GM21576 (cell line): ENCODE data around the gene TENM4.

Source experiments
- ATAC-seq: cut with Tn5 transposase; IDR thresholded peaks from one replicate; pipeline ENCODE4 v1.9.1; 2021; ENCODE audit warnings: mild to moderate bottlenecking, moderate library complexity; ENCODE audit not compliant: unreplicated experiment

Gene TENM4

DNA sequence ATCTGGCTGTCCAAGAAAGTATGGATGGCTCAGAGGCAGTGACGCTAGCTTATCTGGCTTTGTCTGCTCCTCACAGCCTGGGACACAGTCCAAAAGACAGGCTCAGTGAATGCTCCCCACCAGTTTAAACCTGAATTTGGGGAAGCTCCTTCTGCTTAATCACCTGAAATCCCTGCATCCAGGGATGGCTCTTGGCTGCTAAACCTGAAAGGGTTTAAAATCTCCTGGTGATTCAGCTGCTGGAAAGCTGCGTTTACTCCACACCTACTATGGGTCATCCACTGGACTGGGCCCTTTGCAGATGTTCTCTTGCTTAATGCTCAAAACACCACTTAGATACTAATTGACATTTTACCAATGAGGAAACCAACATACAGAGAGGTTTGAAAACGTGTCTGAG lies 564.2 kb downstream of the TENM4 start:
- no peak for ATAC-seq

DNA sequence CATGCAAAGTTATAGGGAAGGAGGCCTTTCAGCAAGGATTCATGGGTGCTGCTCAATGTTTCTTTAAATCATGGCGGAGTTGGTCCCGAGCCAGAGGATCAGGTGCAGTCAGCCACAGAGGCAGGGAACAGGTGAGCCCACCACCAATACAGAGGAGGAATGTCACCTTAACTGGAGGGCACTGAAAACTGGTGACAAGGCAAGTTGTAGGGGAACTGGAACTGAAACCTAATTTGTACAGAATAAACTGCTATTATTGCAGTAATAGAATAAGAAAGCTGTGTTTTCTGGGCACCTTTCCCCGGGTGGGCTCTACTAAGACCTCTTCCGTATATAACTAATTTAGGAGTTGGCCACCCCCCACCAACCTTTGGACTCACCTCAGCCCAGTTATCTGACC lies 570.2 kb downstream of the TENM4 start:
- no peak for ATAC-seq

DNA sequence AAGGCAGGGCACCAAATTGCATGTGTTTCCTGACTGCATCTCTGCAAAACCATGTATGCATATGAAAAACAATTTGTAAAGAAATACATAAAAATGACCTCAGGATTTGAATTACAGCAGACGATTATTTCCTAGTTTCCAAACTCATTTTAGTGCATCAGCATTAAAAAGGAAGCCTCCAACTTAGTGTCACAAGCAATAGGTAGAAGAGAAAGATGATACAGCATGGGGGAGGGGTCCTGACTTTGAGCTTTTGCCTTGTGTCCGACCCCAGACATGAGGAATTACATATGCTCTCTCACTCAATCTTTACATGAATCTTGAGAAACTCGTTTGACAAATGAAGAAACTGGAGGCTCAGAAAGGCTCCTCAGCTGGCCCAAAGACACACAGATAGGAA lies 571.5 kb downstream of the TENM4 start:
- ATAC-seq = no peak

GRCh38 chr11:78868563-78868962 lies 572.3 kb downstream of the TENM4 start:
- ATAC-seq = no peak

DNA sequence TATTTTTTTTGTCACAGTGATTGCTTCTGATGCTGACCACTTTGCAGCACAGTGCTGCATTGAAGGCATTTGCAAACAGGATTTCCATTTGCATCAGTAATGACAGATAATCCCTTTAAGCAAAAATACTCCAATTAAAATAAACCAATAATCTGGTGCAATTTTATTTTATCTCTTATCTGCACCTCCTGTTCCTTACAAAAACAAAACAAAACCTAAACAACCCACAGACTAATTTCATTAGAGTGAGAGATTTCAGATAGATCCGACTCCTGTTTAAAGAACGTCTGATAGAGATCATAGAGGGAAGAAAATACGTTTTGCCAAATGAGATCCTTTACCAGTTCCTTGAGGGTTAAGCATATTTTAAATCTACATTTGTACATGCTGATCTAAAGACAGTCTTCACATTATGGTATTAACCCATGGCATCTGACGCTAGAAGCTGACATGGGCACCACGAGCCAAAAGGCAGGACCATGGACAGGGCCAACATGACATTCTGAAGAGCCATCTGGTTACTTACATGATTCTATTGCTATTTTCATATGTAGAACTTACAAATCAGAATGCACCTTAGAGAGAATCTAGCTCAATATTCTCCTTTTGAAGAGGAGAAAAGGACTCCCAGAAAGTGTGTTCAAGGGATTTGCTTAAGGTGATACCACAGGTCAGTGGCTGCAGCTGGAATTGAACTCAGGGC lies 580.0 kb downstream of the TENM4 start:
- ATAC-seq = no peak

DNA sequence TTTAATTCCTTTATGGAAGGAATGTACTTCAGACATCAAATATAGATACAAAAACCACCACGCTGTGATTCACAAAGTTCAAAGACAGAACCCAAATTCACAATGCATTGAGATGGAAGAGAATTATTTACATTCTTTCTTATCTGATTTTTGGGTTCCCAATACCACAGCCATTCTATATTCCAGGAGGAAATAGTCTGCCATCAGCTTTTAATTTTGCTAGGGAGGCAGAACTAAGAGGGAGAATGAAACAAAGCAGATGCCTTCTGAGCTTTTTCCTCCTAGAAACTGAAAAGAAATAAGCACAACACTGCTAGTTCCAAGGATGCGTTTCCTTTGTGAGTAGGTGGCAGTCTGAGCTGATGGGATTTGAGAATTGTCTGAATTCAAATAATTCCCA lies 583.1 kb downstream of the TENM4 start:
- no peak for ATAC-seq

GRCh38 chr11:78856211-78856610 lies 584.6 kb downstream of the TENM4 start:
- no peak for ATAC-seq

GRCh38 chr11:78855116-78855515 lies 585.7 kb downstream of the TENM4 start:
- ATAC-seq = no peak

- no peak for ATAC-seq
Measured at GRCh38 chr11:78853521-78853920, 587.3 kb downstream of the TENM4 start.

DNA sequence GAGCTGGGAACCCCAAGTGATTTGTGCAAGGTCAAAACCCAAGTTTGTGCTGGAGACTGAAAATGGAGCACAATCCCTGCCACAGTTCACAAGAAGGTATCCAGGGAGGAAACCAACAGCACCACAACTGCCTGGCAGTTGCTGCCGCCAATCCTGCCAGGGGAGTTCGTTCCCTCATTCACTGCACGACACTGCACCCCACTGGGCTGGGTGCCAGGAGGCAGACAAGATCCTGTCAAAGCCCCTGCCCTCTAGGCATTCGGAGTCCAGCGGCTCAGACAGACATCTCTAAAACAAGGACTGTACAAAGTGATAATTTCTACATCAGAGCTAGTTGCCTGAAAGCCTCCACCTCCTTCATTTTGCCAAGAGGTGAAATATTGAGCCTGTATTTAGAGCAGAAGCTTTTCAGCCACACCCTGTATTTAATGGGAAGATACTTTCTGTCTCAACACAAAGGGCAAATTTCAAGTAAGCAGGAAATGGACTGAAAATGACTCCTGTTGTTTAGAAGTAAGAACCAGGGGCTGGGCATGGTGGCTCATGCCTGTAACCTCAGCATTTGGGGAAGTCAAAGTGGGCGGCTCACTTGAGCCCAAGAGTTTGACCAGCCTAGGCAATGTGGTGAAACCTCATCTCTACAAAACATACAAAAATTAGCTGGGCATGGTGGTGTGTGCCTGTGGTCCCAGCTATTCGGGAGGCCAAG lies 588.8 kb downstream of the TENM4 start:
- no peak for ATAC-seq

- ATAC-seq = no peak
Measured at GRCh38 chr11:78850078-78850477, 590.8 kb downstream of the TENM4 start.

DNA sequence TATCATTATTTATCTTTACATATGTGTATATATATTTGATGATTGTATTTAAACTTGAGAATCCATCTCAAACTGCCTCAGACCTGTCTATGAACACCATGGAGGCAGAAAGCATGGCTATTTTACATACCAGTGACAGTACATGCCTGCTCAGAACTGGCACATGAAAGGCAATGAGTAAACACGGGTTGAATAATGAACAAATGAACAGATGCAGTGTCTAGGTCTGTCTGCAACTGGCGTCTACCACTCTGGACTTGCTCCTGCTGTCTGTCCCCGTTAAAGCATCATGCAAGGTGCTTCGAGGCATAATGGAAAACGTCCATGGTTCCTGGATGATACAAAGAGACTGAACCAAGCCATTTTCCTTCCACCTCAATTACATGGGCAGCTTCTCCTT lies 594.6 kb downstream of the TENM4 start:
- ATAC-seq = no peak

GRCh38 chr11:78845496-78845895 lies 595.3 kb downstream of the TENM4 start:
- ATAC-seq = no peak

DNA sequence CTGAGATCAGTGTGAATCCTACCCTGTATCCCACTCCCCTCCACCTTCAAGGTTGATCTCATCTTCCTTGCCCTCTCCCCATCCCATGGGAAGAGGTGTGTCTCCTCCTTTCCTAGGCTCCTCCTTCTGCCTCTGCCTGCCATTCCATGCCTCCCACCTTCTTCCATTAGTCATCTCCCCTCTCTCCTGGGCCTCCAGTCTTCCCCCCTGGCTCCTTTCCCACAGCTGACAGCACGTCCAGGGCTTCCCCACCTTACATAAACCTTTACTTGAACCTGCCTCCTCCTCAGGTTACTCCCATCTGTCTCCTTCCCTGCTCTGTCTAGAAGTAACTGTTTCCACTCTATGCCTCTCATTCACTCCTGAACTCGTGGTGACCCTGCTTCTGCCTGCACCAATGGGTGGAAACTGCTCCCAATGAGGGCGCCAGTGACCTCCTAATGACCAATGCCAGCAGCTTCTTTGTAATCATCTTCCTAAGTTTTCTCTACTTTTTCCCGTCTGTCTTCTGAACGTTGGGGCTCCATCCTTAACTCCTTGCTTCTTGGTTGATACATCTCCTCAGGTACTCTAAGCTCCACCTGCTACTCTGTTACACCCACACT lies 599.3 kb downstream of the TENM4 start:
- ATAC-seq = no peak

DNA sequence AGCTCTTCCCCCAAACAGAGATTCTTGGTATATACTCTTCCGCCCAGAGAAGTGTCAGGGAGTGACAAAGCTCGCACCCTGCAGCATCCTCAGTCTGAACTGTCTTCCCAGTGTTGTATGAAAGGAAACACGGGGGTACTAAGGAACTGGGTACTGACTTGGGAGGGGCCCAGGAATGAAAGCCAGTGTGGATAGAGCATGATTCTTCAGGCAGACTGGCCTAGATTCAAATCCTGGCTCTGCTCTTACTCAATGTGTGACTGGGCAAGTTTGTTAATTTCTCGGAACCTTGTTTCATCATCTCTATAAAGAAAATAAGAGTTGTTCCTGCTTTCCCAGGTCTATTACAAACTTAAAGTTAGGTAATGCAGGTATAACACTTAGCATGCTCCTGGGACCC lies 600.2 kb downstream of the TENM4 start:
- ATAC-seq = no peak

DNA sequence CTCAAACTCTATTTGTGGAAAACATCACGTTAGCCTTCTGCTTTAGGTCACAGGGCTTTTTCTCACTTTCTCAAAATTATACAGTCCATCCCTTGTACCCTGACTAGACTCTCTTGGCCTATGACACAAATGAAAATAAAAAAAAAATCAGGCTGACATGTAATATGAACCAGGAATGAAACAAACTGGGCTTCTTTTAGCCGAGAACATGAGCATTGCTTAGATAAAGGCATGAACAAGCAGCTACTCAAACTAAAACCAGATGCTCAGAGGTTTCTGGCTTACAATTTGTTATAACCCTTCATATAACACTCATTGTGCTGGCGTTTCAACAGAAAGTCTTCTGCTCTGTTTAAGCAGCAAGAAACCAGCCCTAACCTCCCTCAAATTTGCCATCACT lies 600.6 kb downstream of the TENM4 start:
- no peak for ATAC-seq

DNA sequence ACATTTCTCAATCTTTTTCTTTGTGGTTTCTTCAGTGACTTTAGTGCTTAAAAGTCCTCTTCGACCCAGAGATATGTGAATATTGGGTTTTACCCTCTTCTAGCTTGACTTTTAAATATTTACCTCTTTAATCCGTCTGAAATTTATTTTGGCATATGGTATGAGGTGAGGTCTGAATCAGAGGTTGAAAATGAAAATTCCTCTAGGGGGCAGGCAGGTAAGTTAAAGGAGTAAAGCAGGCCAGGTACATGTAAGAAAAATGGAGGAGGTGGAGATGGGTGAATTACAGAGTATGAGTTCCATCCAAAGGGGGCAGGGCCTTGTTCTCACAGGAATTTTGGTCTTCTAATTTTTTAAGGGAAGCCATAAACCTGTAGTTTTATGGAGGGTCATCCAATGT lies 602.4 kb downstream of the TENM4 start:
- ATAC-seq = no peak

- no peak for ATAC-seq
Measured at GRCh38 chr11:78835646-78836045, 605.2 kb downstream of the TENM4 start.

DNA sequence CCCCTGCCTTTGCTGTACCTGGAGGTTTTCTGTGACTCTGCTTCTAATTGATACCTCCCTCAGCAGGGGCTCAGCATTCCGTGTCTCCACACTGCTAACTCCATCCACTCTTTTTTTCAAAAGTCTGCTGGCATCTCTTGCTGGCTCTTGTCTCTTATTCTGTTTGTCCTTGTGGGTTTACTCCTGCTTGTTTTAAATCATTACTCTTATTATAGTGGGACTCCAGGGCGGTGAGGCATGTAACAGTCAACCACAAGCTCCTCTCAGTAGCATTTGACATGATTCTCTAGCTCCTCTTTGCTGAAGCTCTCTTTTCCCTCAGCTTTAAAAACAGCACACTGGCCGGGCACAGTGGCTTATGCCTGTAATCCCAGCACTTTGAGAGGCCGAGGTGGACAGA lies 605.9 kb downstream of the TENM4 start:
- ATAC-seq = no peak

- ATAC-seq = no peak
Measured at GRCh38 chr11:78833237-78833636, 607.6 kb downstream of the TENM4 start.

- ATAC-seq = no peak
Measured at GRCh38 chr11:78832226-78832947, 608.4 kb downstream of the TENM4 start.

DNA sequence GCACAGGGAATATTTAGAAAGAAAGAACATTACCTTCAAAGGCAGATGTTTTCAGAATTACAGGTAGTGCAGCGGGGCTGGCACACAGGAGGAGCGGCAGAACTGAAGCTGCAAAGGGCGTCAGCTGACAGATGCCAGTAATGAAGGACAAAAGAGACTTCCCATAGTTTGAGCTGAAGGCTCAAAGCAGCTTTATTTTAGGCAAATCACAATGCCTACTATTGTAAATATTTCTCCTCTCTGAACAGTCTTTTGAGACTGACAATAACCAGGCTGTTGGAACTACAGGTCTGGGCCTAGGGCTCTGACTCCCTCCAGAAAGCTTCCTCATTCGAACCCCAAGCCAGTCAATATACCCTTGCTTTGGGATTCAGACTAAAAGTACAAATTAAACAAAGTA lies 609.3 kb downstream of the TENM4 start:
- ATAC-seq = no peak
